ENCODE measurements around the gene SLC6A6.

Gene SLC6A6

GRCh38 chr3:14454639-14455310, 52.4 kb downstream of the SLC6A6 start:
- no peak for DNase-seq

DNA sequence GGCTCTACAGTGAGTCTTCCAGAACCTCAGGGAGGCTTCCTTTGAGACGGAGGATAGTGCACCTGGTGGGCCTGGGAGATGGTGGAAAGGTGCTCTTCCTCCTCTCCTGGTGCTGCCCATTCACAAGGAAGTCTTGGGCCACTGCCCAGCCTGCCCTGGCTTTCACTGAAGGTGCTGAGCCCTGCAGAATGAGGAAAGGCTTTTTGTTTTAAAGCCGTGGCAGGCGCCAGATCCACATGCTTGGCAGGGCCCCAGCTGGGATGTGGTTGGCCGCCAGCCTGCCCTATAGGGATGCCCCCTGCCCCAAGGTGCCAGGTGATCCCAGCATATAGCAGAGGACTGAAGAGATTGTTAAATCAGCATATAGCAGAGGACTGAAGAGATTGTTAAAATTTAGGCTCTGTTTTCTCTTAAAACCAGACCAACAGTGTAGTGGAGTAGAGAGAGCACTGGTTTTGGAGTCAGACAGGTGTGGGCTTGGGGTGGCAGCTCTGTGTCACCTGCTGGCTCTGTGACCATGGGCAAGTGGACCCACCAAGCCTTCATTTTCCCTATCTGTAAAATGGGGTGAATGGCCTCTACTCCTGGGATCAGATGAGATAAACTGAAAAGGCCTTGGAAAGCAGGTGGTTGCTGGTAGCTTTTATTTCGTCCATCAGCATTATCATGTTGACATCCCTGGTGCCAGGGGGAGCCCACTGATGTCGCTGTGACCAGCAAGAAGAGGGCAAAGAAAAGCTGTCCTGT, 53.3 kb downstream of the SLC6A6 start:
- DNase-seq, result no peak

DNA sequence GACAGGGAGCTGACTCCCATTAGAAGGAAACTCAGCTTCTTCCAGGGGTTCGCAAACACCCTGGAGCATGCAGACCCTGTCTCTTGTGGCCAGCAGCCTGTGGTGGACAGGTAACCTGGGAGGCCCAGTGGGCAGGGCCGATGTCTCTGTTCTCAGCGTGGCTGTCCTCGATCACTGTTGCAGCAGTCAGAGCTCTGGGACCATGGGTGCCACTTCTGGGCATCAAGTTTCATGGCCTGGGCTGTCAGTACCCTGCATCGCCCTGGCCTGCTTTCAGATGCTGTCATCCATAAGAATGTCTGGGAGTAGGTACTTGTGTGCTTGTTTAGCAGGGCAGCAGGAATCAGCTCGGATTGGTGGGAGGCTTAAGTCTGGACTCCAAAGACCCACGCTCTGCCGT, 54.4 kb downstream of the SLC6A6 start:
- no peak for DNase-seq

- no peak for DNase-seq
Observed at GRCh38 chr3:14457481-14457880, 55.1 kb downstream of the SLC6A6 start.

GRCh38 chr3:14457999-14458398, 55.6 kb downstream of the SLC6A6 start:
- DNase-seq, result no peak

- DNase-seq, result no peak
Observed at GRCh38 chr3:14458434-14459275, 56.2 kb downstream of the SLC6A6 start.

GRCh38 chr3:14459384-14459783, 57.0 kb downstream of the SLC6A6 start:
- no peak for DNase-seq

- DNase-seq, result no peak
Observed at GRCh38 chr3:14459787-14460186, 57.4 kb downstream of the SLC6A6 start.

GRCh38 chr3:14460342-14461005, 58.1 kb downstream of the SLC6A6 start:
- DNase-seq, result no peak

DNA sequence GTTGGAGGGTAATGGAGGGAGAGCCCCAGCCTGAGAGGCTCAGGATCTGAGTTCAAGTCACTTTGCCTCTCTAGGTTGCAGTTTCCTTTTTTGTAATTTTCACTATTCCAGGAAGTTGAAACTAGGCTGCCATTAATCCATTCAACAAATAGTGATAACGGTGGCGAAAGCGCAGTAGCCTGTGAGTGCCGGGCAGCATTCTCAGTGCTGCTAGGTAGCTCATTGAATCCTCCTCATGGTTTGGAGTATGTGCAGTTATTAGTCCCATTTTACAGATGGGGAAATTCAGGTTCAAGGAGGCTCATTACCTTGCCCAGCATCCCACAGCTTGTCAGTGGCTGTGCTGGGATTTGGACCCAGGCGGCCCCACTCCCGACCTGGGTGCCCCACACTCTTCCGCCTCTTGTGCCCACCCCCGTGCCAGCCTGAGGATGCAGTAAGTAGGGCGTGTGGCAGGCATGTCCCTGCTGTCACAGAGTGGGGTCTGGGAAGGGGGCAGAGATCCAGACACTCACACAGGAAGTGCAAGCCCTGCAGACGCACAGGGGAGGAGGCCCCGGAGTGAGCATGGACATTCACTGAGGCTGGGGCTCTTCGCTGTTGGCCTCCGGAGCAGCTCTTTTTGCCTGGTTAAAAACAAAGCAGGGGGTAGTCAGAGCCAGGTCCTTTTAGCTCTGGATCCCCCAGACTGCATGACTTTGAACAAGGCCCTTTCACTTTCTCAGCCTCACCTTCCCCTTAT, 58.8 kb downstream of the SLC6A6 start:
- no peak for DNase-seq

DNA sequence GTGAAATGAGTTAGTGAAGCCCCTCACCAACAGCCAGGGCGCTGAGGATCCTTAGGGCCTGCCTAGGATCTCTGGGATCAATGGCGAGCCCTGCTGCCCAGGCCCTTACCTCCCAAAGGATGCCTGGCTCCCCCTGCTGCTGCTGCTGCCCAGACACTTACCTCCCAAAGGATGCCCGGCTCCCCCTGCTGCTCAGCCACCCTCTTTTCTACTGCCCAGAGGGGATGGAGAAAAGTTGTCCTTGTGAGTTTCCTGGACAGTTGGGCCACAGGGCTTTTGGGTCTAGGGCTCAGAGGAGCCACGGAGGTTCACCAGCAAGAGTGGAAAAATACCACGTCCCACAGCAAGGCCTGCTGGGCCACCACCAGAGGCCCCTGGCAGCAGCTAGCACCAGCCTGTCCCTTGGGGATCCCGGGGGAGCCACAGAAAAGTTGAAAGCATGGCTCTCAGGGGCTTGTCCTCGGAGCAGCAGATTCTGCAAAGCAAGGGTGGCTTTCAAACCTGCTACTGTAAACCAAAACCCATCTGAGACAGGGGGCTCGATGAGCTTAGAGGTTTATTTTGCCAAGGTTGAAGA, 59.4 kb downstream of the SLC6A6 start:
- peak in 3 of 5 experiments; percentile 7 to 34 (median 20) for DNase-seq

- DNase-seq, result no peak
Observed at GRCh38 chr3:14462738-14463137, 60.3 kb downstream of the SLC6A6 start.

DNA sequence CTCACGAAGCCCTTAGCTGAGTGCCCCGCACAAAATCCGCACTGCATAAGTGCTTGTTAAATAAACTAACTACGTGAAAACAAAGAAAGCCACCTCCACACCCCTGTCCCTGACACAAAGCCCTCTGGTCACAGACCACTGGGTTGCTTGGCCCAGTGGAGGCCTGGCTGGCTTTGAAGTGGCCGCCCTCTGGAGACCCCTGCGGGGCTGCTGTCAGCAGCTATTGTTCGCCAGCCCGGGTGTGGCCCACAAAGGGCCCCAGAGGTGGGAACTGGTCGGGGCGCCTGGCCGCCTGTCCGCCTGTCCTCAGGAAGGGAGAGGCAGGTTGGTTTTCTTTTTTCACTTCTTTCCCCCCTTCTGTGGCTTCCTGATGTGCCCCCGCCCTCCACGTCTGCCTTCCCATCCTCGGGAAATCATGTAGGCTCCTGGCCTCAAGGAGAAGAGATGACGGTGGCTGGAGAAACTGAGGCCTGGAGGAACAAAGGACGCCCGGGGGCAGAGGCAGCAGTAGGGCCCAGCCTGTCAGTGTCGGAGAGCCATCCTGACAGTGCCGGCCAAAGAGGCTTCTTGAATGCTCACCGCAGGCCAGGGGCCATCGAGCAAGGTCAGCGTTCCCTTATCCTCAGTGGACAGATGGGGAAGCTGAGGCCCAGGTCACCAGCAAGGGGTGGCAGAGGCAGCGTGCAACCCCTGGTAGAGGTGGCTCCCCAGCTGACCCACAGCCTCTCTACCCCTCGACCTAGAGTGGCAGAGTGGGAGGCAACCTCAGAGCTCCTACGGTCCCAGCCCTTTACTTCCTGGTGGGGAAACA, 61.1 kb downstream of the SLC6A6 start:
- no peak for DNase-seq

GRCh38 chr3:14464141-14464465, 61.7 kb downstream of the SLC6A6 start:
- DNase-seq, result no peak

DNA sequence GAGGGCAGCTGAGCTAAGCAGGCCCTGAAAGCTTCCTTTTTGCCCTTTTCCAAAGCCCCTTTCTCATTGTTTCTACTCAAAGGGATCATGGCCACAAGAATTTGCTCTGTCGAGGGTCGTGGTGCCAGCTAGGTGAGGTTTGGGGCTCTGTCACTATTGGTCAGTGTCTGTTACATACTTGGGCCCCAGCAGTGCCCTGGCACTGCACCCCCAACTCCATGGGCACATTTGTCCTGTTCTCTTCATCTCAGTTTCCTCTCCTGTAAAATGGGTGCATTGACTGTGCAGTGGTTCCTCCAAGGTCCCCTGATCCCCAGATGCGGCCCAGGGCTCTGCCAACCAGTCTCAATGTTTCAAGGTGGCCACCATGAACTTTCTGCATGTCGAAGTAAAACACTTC, 62.1 kb downstream of the SLC6A6 start:
- no peak for DNase-seq

DNA sequence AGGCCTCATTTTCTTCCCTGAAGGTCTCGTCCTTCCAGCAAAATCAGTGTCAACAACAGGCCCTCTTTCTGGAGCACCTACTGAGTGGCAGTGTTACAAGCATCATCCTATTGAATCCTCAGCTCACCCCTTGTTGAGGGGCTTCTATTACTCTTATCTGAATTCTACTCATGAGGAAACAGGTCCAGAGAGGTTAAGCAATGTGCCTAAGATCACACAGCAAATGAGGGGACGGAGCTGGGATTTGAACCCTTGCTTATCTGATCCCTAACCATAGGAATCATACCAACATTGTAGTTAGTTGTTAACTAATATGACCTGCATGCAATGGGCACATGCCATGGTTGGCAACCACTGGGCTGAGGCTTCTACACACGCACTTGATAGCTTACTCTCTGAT, 63.0 kb downstream of the SLC6A6 start:
- DNase-seq, result no peak

DNA sequence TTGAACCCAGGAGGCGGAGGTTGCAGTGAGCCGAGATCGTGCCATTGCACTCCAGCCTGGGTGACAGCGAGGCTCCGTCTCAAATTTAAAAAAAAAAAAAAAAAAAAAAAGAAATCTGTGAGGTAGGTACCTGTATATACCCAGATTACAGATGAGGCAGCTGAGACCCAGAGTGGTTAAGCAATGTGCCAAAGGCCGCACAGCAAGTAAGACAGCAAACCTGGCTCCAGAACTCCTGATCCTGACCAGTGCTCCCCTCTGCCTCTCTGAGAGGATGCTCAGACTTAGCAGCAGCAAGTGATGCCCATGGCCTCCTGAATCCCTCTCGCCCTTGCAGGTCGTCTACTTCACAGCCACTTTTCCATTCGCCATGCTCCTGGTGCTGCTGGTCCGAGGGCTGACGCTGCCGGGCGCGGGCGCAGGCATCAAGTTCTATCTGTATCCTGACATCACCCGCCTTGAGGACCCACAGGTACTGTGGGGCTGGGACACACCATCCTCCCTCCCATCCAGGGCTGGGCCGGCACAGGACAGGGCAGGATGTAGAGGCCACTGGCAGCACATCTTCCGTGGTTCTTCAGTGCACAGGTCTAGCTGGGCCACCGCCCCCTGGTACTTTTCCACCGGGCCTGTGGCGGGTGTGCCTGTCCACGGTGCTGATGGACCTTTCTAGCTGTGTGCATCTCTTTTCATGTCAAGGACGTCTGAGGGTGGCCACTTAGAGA, 63.9 kb downstream of the SLC6A6 start:
- DNase-seq, result no peak

DNA sequence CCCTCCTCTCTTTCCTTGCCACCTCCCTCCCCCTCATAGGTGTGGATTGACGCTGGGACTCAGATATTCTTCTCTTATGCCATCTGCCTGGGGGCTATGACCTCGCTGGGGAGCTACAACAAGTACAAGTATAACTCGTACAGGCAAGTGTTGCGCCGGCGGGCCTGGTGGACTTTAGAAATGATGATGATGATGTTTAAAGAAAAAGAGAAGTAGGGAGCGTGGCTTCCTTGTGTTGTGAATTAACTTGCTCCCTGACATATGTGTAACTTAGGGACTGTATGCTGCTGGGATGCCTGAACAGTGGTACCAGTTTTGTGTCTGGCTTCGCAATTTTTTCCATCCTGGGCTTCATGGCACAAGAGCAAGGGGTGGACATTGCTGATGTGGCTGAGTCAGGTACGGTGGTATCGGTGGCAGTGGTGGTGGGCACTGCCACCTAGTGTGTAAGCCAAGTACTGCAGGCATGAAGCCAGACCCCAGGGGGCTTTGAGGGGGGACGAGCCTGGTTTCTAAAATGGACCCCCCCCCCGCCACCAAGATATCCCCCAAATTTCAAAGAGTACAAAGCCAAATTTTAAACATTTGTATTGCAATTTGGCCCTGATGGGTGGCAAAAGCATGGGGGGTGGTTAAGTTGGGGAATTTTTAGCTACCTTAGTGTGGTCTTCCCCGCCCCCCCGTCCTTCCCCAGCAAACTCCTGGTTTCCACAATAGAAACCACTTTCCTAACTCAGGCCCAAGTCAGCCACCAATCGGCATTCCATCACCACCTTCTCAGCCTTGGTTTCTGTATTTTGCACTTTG, 65.6 kb downstream of the SLC6A6 start:
- DNase-seq, result peak in 3 of 5 experiments; percentile 20 to 26 (median 25)

GRCh38 chr3:14468621-14468981, 66.2 kb downstream of the SLC6A6 start:
- no peak for DNase-seq

- DNase-seq, result no peak
Observed at GRCh38 chr3:14470461-14470860, 68.1 kb downstream of the SLC6A6 start.

Data from T-helper 2 cell (primary cell).